Nephron (organoid): ENCODE data around the gene SKOR1.
A peak's percentile ranks its signal among the peaks of the same experiment; 100 is the strongest.

Experiments used
- H3K27ac Mint-ChIP-seq, 3 experiments: 2 replicates each; pipeline ENCODE4 v1.8.0; 2020; ENCODE audit warnings: mixed read lengths in 3 of 3, mild to moderate bottlenecking in 2 of 3, moderate library complexity in 1 of 3
- H3K27me3 Mint-ChIP-seq: 2 replicates; pipeline ENCODE4 v1.8.0; 2021; ENCODE audit warnings: low read depth, mild to moderate bottlenecking, moderate library complexity, mixed read lengths
- H3K36me3 Mint-ChIP-seq: 2 replicates; pipeline ENCODE4 v1.8.0; 2020; ENCODE audit warnings: low read depth, mixed read lengths
- H3K4me1 Mint-ChIP-seq: 2 replicates; pipeline ENCODE4 v1.8.0; 2020; ENCODE audit warnings: mixed read lengths
- H3K4me3 Mint-ChIP-seq, 3 experiments: 2 replicates each; pipeline ENCODE4 v1.8.0; 2020; ENCODE audit warnings: mild to moderate bottlenecking in 3 of 3, mixed read lengths in 3 of 3, moderate library complexity in 2 of 3
- H3K9me3 Mint-ChIP-seq: 2 replicates; pipeline ENCODE4 v1.8.0; 2020; ENCODE audit warnings: mixed read lengths
- CTCF ChIP-seq, 3 experiments: fragments of 200-600 bp; sonication (generic); IDR thresholded peaks; one replicate each; pipeline ENCODE4 v1.5.0; 2021; ENCODE audit warnings: antibody characterized with exemption in 3 of 3; ENCODE audit not compliant: unreplicated experiment in 3 of 3

The SKOR1 gene

GRCh38 chr15:67836134-67836455, 10.8 kb downstream of the SKOR1 start:
- peaks cover 54% of the 10 kb centered on the region for H3K4me1 Mint-ChIP-seq
- TF ChIP-seq CTCF (IDR thresholded peaks at IDR 0.05; ENCODE audit: unreplicated experiment in 3 of 3) = no peak
- H3K9me3 Mint-ChIP-seq = no peaks in the 10 kb centered on the region

GRCh38 chr15:67836477-67836876, 11.2 kb downstream of the SKOR1 start:
- H3K9me3 Mint-ChIP-seq = no peaks in the 10 kb centered on the region
- no peaks in the 10 kb centered on the region for H3K36me3 Mint-ChIP-seq
- peak overlapping the region; percentile 77 to 83 (median 80) for H3K4me3 Mint-ChIP-seq
- H3K27ac Mint-ChIP-seq = peak overlapping the region in 2 of 3 experiments; percentile 55 to 75
- peak; percentile 83 to 87 (median 85) for TF ChIP-seq CTCF (IDR thresholded peaks at IDR 0.05; ENCODE audit: unreplicated experiment in 3 of 3)
- H3K27me3 Mint-ChIP-seq = peaks cover 78% of the 10 kb centered on the region
- peaks cover 54% of the 10 kb centered on the region for H3K4me1 Mint-ChIP-seq

More at GRCh38 chr15:67836134-67836455, 10.8 kb downstream of the SKOR1 start:
- Mint-ChIP-seq H3K27ac (peak overlapping the region in 1 of 3 experiments; percentile 75), H3K4me3 (peak overlapping the region; percentile 77 to 83 (median 80)), H3K27me3 (peaks cover 82% of the 10 kb centered on the region), H3K36me3 (no peaks in the 10 kb centered on the region)

- H3K36me3 Mint-ChIP-seq = no peaks in the 10 kb centered on the region
- H3K4me3 Mint-ChIP-seq = no peak overlapping the region
- no peaks in the 10 kb centered on the region for H3K9me3 Mint-ChIP-seq
- no peak overlapping the region for H3K27ac Mint-ChIP-seq
- TF ChIP-seq CTCF (IDR thresholded peaks at IDR 0.05; ENCODE audit: unreplicated experiment in 3 of 3) = no peak
- peaks cover 74% of the 10 kb centered on the region for H3K27me3 Mint-ChIP-seq
- peaks cover 54% of the 10 kb centered on the region for H3K4me1 Mint-ChIP-seq
Measured at GRCh38 chr15:67836955-67837354, 11.6 kb downstream of the SKOR1 start.

GRCh38 chr15:67838789-67839332, 13.6 kb downstream of the SKOR1 start:
- peaks cover 55% of the 10 kb centered on the region for H3K27me3 Mint-ChIP-seq
- peak overlapping the region; percentile 76 to 92 (median 91) for H3K4me3 Mint-ChIP-seq
- peak overlapping the region; percentile 57 to 95 (median 67) for H3K27ac Mint-ChIP-seq
- TF ChIP-seq CTCF (IDR thresholded peaks at IDR 0.05; ENCODE audit: unreplicated experiment in 3 of 3) = no peak
- no peaks in the 10 kb centered on the region for H3K36me3 Mint-ChIP-seq
- peaks cover 59% of the 10 kb centered on the region for H3K4me1 Mint-ChIP-seq
- no peaks in the 10 kb centered on the region for H3K9me3 Mint-ChIP-seq

GRCh38 chr15:67839499-67839928, 14.2 kb downstream of the SKOR1 start:
- TF ChIP-seq CTCF (IDR thresholded peaks at IDR 0.05; ENCODE audit: unreplicated experiment in 3 of 3) = no peak
- H3K4me3 Mint-ChIP-seq = peak overlapping the region; percentile 91 to 97 (median 92)
- no peaks in the 10 kb centered on the region for H3K9me3 Mint-ChIP-seq
- H3K27me3 Mint-ChIP-seq = peaks cover 48% of the 10 kb centered on the region
- H3K27ac Mint-ChIP-seq = peak overlapping the region; percentile 95 to 97 (median 95)
- peaks cover 60% of the 10 kb centered on the region for H3K4me1 Mint-ChIP-seq
- no peaks in the 10 kb centered on the region for H3K36me3 Mint-ChIP-seq
